Measurements from ENCODE around the gene CLCNKA. TPM values are rescaled to one million over a fixed set of nuclear protein-coding genes. Genes with fewer than 3 reads are reported as not detected.

Gene CLCNKA
- under 1 TPM in 3 of 4 donors, not detected in 1; 0.64 to 0.94 (median 0.80) TPM for total RNA-seq

DNA sequence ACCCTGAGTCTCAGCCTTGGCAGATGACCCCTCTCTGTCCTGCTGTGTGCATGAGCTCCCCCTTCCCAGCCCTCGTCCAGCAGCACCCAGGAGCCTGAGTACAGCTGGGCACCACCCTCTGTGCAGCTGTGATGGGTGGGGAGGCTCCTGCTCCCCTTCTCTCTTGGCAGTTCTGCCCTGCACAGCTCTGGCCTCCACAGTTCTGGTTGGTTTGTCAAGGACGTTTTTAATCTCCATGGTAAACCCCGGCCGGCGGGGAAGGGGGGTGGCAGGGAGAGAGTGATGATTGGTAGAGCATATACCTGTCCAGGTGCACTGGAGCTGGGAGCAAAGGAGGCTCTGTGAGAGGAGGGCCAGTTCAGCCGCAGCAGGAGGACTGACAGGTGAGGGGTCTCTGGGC is at the start of gene CLCNKA:
Gene CLCNKA (plus strand): TSS at position 356 of the 400 bp plus-strand sequence. CDS start 584 bp downstream, outside the sequence.
- no peaks in the 10 kb centered on the region for H3K9me3 ChIP-seq
- H3K4me3 ChIP-seq, result no peak within 1 kb of the TSS
- ATAC-seq, result no peak
- H3K4me1 ChIP-seq, result peaks cover 23 to 28% of the 10 kb centered on the region in 2 donors
- H3K27me3 ChIP-seq, result no peaks in the 10 kb centered on the region
- intact Hi-C loops (cut with DNase I; ENCODE audit: low total_unique reads) (no loop called here), in situ Hi-C loops (cut with MboI; ENCODE audit: low sequenced_read_pairs in 4 of 4) (no loop called here)
- DNase-seq, result no peak
- TF ChIP-seq, protein P1, sequence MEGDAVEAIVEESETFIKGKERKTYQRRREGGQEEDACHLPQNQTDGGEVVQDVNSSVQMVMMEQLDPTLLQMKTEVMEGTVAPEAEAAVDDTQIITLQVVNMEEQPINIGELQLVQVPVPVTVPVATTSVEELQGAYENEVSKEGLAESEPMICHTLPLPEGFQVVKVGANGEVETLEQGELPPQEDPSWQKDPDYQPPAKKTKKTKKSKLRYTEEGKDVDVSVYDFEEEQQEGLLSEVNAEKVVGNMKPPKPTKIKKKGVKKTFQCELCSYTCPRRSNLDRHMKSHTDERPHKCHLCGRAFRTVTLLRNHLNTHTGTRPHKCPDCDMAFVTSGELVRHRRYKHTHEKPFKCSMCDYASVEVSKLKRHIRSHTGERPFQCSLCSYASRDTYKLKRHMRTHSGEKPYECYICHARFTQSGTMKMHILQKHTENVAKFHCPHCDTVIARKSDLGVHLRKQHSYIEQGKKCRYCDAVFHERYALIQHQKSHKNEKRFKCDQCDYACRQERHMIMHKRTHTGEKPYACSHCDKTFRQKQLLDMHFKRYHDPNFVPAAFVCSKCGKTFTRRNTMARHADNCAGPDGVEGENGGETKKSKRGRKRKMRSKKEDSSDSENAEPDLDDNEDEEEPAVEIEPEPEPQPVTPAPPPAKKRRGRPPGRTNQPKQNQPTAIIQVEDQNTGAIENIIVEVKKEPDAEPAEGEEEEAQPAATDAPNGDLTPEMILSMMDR (IDR thresholded peaks at IDR 0.05 in 4 of 5, conservative IDR thresholded peaks at IDR 0.05 in 1 of 5), result no peak
- no peak for TF ChIP-seq POLR2A (IDR thresholded peaks at IDR 0.05)
- H3K27ac ChIP-seq, result peak within 1 kb of the TSS; percentile 97 to 100 (median 98)
- H3K36me3 ChIP-seq, result no peaks in the 10 kb centered on the region

DNA sequence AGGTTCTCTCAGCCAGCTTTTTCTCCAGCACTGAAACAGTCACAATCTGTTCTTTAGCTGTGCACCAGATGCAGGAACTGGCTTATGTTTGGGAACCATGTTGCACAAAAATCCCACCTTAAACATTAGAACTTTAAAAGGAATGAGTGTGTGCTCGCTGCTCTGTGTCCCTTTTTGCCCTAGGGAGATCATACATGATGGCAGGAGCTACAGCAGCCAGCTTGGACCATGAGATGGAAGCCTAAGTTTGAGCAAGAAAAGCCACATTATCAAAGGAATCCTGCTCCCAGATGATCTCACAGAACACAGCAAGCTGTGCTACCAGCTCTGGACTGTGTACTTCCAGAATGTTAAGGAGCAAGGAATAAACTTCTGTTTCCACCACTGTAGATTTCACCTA is 49.4 kb upstream of the CLCNKA start:
- Histone ChIP-seq H3K9me3 (no peaks in the 10 kb centered on the region), H3K27ac (no peak overlapping the region), H3K4me1 (peaks cover 8 to 17% of the 10 kb centered on the region in 2 donors), H3K36me3 (peaks cover 0 to 18% of the 10 kb centered on the region in 2 donors), H3K4me3 (no peak overlapping the region), H3K27me3 (no peaks in the 10 kb centered on the region)
- in situ Hi-C loops (cut with MboI; ENCODE audit: low sequenced_read_pairs in 4 of 4), result loop anchor here in 1 of 4 donors (25.0 kb wide), 1 partner anchor 160 kb away; the partner anchor contains the start of gene UQCRHL
- DNase-seq, result no peak
- no peak for TF ChIP-seq POLR2A (IDR thresholded peaks at IDR 0.05)
- TF ChIP-seq, protein P1 (IDR thresholded peaks at IDR 0.05 in 4 of 5, conservative IDR thresholded peaks at IDR 0.05 in 1 of 5), result no peak
- ATAC-seq, result no peak
- intact Hi-C loops (cut with DNase I; ENCODE audit: low total_unique reads), result no loop called here

DNA sequence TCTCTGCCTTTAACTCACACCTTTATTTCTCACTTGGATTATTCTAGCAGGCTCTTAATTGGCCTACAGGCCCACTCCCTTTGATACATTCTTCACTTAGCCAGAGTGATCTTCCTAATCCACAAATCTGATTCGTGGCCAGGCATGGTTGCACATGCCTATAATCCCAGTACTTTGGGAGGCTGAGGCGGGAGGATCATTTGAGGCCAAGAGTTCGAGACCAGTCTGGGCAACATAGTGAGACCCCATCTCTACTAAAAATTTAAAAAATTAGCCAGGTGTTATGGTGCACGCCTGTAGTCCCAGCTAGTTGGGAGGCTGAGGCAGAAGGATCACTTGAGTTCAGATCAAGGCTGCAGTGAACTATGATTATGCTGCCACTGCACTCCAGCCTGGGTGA is 48.1 kb upstream of the CLCNKA start:
- Histone ChIP-seq H3K27ac (no peak overlapping the region), H3K4me3 (no peak overlapping the region), H3K9me3 (no peaks in the 10 kb centered on the region), H3K36me3 (peaks cover 0 to 18% of the 10 kb centered on the region in 2 donors), H3K4me1 (peaks cover 8 to 17% of the 10 kb centered on the region in 2 donors), H3K27me3 (no peaks in the 10 kb centered on the region)
- no peak for TF ChIP-seq POLR2A (IDR thresholded peaks at IDR 0.05)
- TF ChIP-seq, protein P1 (IDR thresholded peaks at IDR 0.05 in 4 of 5, conservative IDR thresholded peaks at IDR 0.05 in 1 of 5), result no peak
- DNase-seq (no peak), ATAC-seq (no peak)
- intact Hi-C loops (cut with DNase I; ENCODE audit: low total_unique reads) (loop anchor here (2.0 kb wide), 1 partner anchor 23 kb away; no protein-coding TSS in a partner anchor), in situ Hi-C loops (cut with MboI; ENCODE audit: low sequenced_read_pairs in 4 of 4) (loop anchor here in 1 of 4 donors (25.0 kb wide), 1 partner anchor 161 kb away; the partner anchor contains the start of gene UQCRHL)

DNA sequence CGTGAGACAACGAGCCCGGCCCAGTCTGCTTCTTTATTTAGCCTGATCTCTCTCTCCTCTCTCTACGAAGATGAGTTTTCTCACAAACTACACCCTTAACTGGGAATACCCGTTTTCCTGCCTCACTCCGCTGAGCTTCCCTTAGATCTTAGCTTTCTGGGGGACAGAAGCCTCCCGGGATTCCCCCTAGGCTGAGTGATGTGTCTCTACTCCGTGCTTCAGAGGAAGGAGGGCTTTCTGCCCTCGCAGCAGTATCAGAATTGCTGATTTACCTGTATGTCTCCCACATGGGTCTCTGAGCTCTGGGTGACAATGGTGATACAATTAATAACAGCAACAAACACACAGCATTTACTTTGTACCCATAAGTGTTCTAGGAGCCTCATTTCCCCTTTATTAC is 47.0 kb upstream of the CLCNKA start:
- Histone ChIP-seq H3K27ac (peak overlapping the region in 3 of 4 donors; percentile 86 to 96 (median 91)), H3K9me3 (no peaks in the 10 kb centered on the region), H3K4me1 (peaks cover 8 to 17% of the 10 kb centered on the region in 2 donors), H3K36me3 (peaks cover 0 to 18% of the 10 kb centered on the region in 2 donors), H3K4me3 (peak overlapping the region; percentile 84 to 96 (median 88)), H3K27me3 (no peaks in the 10 kb centered on the region)
- ATAC-seq, result no peak
- in situ Hi-C loops (cut with MboI; ENCODE audit: low sequenced_read_pairs in 4 of 4), result loop anchor here in 2 of 4 donors (25.0 kb wide), 1 partner anchor 163 kb away; the partner anchor contains the start of gene UQCRHL (in 2 of the 2)
- intact Hi-C loops (cut with DNase I; ENCODE audit: low total_unique reads), result loop anchor here (1.0 to 5.0 kb wide), 4 partner anchors 24 to 183 kb away; no protein-coding TSS in a partner anchor
- no peak for DNase-seq
- TF ChIP-seq, protein P1 (IDR thresholded peaks at IDR 0.05 in 4 of 5, conservative IDR thresholded peaks at IDR 0.05 in 1 of 5), result no peak
- no peak for TF ChIP-seq POLR2A (IDR thresholded peaks at IDR 0.05)

Measured in gastrocnemius medialis (tissue), 4 donors.